Neutrophil (primary cell): ENCODE measurements around the gene NENF.

ENCODE experiments used
- H3K27ac ChIP-seq: fragments of 200-600 bp; sonication (generic); 2 replicates; pipeline ENCODE4 v1.5.1; 2016; ENCODE audit warnings: mild to moderate bottlenecking, moderate library complexity
- H3K27me3 ChIP-seq: fragments of 200-600 bp; sonication (generic); 2 replicates; pipeline ENCODE4 v1.6.0; 2016; ENCODE audit warnings: mild to moderate bottlenecking
- H3K36me3 ChIP-seq: fragments of 200-600 bp; sonication (generic); 2 replicates; pipeline ENCODE4 v1.5.1; 2017
- H3K4me1 ChIP-seq, 2 experiments: fragments of 200-600 bp in 1 of 2; sonication (generic) in 1 of 2; 1 replicate in 1 of 2; 2 replicates in 1 of 2; pipeline versions ENCODE4 v1.5.1 to v1.6.1; 2013 to 2016; ENCODE audit warnings: low read depth in 1 of 2, low read length in 1 of 2, mild to moderate bottlenecking in 1 of 2, moderate library complexity in 1 of 2; ENCODE audit not compliant: control insufficient read depth in 1 of 2, insufficient read depth in 1 of 2
- H3K4me3 ChIP-seq, 2 experiments: fragments of 200-600 bp in 1 of 2; sonication (generic) in 1 of 2; 1 replicate in 1 of 2; 2 replicates in 1 of 2; pipeline ENCODE4 v1.5.1; 2013 to 2016; ENCODE audit warnings: low read depth in 1 of 2, low read length in 1 of 2, mild to moderate bottlenecking in 1 of 2, moderate library complexity in 1 of 2
- H3K9me3 ChIP-seq: fragments of 200-600 bp; sonication (generic); 2 replicates; pipeline ENCODE4 v1.5.1; 2016
- TF ChIP-seq, protein P1 (sequence below): fragments of 200-600 bp; sonication (generic); IDR thresholded peaks from 2 replicates; pipeline ENCODE4 v1.5.1; 2016; ENCODE audit warnings: antibody characterized with exemption

Gene NENF

GRCh38 chr1:212442408-212442807 is 9.7 kb downstream of the NENF start:
- Histone ChIP-seq H3K27ac (no peak overlapping the region), H3K36me3 (no peaks in the 10 kb centered on the region), H3K4me1 (no peaks in the 10 kb centered on the region), H3K4me3 (no peak overlapping the region), H3K9me3 (no peaks in the 10 kb centered on the region), H3K27me3 (no peaks in the 10 kb centered on the region)
- TF ChIP-seq, protein P1, sequence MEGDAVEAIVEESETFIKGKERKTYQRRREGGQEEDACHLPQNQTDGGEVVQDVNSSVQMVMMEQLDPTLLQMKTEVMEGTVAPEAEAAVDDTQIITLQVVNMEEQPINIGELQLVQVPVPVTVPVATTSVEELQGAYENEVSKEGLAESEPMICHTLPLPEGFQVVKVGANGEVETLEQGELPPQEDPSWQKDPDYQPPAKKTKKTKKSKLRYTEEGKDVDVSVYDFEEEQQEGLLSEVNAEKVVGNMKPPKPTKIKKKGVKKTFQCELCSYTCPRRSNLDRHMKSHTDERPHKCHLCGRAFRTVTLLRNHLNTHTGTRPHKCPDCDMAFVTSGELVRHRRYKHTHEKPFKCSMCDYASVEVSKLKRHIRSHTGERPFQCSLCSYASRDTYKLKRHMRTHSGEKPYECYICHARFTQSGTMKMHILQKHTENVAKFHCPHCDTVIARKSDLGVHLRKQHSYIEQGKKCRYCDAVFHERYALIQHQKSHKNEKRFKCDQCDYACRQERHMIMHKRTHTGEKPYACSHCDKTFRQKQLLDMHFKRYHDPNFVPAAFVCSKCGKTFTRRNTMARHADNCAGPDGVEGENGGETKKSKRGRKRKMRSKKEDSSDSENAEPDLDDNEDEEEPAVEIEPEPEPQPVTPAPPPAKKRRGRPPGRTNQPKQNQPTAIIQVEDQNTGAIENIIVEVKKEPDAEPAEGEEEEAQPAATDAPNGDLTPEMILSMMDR = no peak

DNA sequence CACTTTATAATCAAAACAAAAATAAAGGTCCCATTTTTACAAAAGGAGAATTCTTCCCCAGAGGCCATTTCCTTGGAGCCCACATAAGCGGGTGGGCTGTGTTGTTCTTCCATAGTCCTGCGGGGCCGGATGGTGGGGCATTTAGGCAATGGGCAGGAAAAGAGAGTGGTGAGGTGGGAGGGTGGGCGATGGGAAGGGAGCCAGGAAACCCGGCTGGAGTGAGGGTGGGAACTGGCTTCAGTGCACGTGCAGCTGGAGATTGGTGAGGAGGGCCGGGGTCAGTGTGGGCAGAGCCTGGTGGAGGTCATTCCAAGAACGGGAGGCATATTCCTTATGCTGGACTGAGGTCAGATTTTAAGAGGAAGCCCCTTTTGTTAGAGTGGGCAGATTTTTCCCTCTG is 13.6 kb downstream of the NENF start:
- Histone ChIP-seq H3K27me3 (no peaks in the 10 kb centered on the region), H3K4me3 (no peak overlapping the region), H3K27ac (no peak overlapping the region), H3K36me3 (no peaks in the 10 kb centered on the region), H3K9me3 (no peaks in the 10 kb centered on the region), H3K4me1 (no peaks in the 10 kb centered on the region)
- TF ChIP-seq, protein P1 = no peak

- H3K4me1 ChIP-seq = no peaks in the 10 kb centered on the region
- TF ChIP-seq, protein P1 = no peak
Measured at GRCh38 chr1:212447478-212447877, 14.8 kb downstream of the NENF start.

GRCh38 chr1:212450331-212450881 is 17.7 kb downstream of the NENF start:
- Histone ChIP-seq H3K36me3 (no peaks in the 10 kb centered on the region), H3K9me3 (no peaks in the 10 kb centered on the region), H3K27me3 (no peaks in the 10 kb centered on the region), H3K4me3 (no peak overlapping the region), H3K27ac (no peak overlapping the region), H3K4me1 (no peaks in the 10 kb centered on the region)
- TF ChIP-seq, protein P1 = no peak

More at GRCh38 chr1:212447478-212447877, 14.8 kb downstream of the NENF start:
- Histone ChIP-seq H3K36me3 (no peaks in the 10 kb centered on the region), H3K9me3 (no peaks in the 10 kb centered on the region), H3K27me3 (no peaks in the 10 kb centered on the region), H3K27ac (no peak overlapping the region), H3K4me3 (no peak overlapping the region)

GRCh38 chr1:212451416-212452322 is 18.9 kb downstream of the NENF start:
- Histone ChIP-seq H3K9me3 (no peaks in the 10 kb centered on the region), H3K27ac (no peak overlapping the region), H3K4me1 (peaks cover 0 to 4% of the 10 kb centered on the region in 2 experiments), H3K4me3 (no peak overlapping the region), H3K36me3 (no peaks in the 10 kb centered on the region), H3K27me3 (no peaks in the 10 kb centered on the region)
- TF ChIP-seq, protein P1 = no peak
